ENCODE measurements around the gene HSF4.

- TF ChIP-seq POLR2AphosphoS5 (IDR thresholded peaks at IDR 0.05; ENCODE audit: low read depth, low read length) (no peak), POLR2A (IDR thresholded peaks at IDR 0.05; ENCODE audit: low read depth, low read length) (no peak)
Observed at GRCh38 chr16:67174706-67175231, 10.2 kb downstream of the HSF4 start.

Measured in GM12892 (cell line).